ENCODE measurements around the gene KIF19. TPM values are rescaled to one million over a fixed set of nuclear protein-coding genes. Genes with fewer than 3 reads are reported as not detected.

KIF19 gene
- total RNA-seq, 1 donor from 2014 or later: not detected

DNA sequence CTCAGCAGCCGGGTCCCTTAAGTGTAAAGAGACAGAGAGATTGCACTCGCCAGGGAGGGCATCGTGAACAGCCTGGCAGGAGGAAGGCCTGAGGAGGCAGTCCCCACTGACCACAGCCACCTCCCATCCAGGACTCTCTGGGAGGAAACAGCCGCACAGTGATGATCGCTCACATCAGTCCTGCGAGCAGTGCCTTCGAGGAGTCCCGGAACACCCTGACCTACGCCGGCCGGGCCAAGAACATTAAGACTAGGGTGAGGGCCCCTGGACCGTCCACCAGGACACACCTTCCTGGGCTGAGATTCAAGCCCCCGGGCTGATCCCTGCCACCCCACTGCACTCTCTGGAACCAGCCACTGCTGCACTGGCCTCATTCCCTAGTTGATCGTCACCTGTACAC is 21.6 kb downstream of the KIF19 start:
- H3K4me3 Mint-ChIP-seq (ENCODE audit: unreplicated experiment): no peak overlapping the region
- H3K4me1 Mint-ChIP-seq (ENCODE audit: unreplicated experiment): no peaks in the 10 kb centered on the region
- H3K9me3 Mint-ChIP-seq (ENCODE audit: unreplicated experiment): no peaks in the 10 kb centered on the region
- no peak for DNase-seq (ENCODE audit: extremely low spot score, unreplicated experiment)
- peaks cover 17% of the 10 kb centered on the region for H3K27me3 Mint-ChIP-seq (ENCODE audit: unreplicated experiment)
- no peaks in the 10 kb centered on the region for H3K36me3 Mint-ChIP-seq (ENCODE audit: unreplicated experiment)
- TF ChIP-seq, protein P1, sequence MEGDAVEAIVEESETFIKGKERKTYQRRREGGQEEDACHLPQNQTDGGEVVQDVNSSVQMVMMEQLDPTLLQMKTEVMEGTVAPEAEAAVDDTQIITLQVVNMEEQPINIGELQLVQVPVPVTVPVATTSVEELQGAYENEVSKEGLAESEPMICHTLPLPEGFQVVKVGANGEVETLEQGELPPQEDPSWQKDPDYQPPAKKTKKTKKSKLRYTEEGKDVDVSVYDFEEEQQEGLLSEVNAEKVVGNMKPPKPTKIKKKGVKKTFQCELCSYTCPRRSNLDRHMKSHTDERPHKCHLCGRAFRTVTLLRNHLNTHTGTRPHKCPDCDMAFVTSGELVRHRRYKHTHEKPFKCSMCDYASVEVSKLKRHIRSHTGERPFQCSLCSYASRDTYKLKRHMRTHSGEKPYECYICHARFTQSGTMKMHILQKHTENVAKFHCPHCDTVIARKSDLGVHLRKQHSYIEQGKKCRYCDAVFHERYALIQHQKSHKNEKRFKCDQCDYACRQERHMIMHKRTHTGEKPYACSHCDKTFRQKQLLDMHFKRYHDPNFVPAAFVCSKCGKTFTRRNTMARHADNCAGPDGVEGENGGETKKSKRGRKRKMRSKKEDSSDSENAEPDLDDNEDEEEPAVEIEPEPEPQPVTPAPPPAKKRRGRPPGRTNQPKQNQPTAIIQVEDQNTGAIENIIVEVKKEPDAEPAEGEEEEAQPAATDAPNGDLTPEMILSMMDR (IDR thresholded peaks at IDR 0.05): no peak
- no peak overlapping the region for H3K27ac Mint-ChIP-seq (ENCODE audit: unreplicated experiment)

DNA sequence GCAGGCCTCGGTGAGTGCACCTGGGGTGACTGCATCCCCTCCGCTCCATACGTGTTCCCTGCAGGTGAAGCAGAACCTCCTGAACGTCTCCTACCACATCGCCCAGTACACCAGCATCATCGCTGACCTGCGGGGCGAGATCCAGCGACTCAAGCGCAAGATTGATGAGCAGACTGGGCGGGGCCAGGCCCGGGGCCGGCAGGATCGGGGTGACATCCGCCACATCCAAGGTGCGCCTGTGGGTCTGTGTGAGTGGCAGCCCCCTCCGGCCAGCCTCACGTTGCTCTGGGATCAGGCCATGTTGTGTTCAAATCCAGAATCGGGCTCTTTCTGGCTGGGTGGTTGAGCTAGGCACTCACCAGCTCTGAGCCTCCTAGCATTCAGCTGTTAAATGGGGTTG is 23.1 kb downstream of the KIF19 start:
- no peak overlapping the region for H3K27ac Mint-ChIP-seq (ENCODE audit: unreplicated experiment)
- no peak overlapping the region for H3K4me3 Mint-ChIP-seq (ENCODE audit: unreplicated experiment)
- no peaks in the 10 kb centered on the region for H3K4me1 Mint-ChIP-seq (ENCODE audit: unreplicated experiment)
- TF ChIP-seq, protein P1 (IDR thresholded peaks at IDR 0.05): no peak
- no peak for DNase-seq (ENCODE audit: extremely low spot score, unreplicated experiment)
- H3K27me3 Mint-ChIP-seq (ENCODE audit: unreplicated experiment): peaks cover 27% of the 10 kb centered on the region
- no peaks in the 10 kb centered on the region for H3K36me3 Mint-ChIP-seq (ENCODE audit: unreplicated experiment)
- H3K9me3 Mint-ChIP-seq (ENCODE audit: unreplicated experiment): no peaks in the 10 kb centered on the region

DNA sequence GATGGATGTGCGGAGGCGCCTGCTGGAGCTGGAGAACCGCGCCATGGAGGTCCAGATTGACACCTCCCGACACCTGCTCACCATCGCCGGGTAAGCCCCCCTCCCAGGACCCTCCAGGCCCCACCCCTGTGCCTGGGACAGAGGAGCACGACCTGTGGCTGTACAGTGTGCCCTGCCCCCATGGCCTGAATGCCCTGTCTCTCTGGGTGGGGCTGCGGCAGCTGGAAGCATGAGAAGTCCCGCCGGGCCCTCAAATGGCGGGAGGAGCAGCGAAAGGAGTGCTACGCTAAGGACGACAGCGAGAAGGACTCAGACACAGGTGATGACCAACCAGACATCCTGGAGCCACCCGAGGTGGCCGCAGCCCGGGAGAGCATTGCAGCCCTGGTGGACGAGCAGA is 24.5 kb downstream of the KIF19 start:
- TF ChIP-seq, protein P1 (IDR thresholded peaks at IDR 0.05): no peak
- Mint-ChIP-seq H3K27me3 (ENCODE audit: unreplicated experiment) (peaks cover 30% of the 10 kb centered on the region), H3K27ac (ENCODE audit: unreplicated experiment) (no peak overlapping the region), H3K36me3 (ENCODE audit: unreplicated experiment) (no peaks in the 10 kb centered on the region), H3K4me3 (ENCODE audit: unreplicated experiment) (no peak overlapping the region), H3K4me1 (ENCODE audit: unreplicated experiment) (no peaks in the 10 kb centered on the region), H3K9me3 (ENCODE audit: unreplicated experiment) (no peaks in the 10 kb centered on the region)
- no peak for DNase-seq (ENCODE audit: extremely low spot score, unreplicated experiment)

DNA sequence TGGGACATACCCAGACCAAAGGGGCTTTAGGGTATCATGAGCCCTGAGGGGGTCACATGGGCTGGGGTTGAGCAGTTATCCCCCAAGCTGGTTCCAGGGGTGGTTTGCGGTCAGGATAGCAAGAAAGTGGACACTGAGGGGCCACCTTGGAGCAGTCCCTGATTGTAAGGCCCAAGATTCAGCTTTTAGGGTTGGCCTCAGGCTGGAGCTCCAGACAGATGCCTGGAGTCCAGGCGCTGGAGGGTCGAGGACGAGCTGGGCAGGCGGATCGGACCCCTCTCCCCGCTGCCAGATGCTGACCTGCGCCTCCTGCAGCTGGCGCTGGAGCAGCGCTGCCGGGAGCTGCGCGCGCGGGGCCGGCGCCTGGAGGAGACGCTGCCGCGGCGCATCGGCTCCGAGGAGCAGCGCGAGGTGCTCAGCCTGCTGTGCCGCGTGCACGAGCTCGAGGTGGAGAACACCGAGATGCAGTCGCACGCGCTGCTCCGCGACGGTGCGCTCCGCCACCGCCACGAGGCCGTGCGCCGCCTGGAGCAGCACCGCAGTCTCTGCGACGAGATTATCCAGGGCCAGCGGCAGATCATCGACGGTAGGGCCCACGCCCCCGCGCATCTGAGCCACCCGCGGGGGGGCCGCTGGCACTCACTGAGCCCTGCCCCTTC is 25.7 kb downstream of the KIF19 start:
- H3K4me3 Mint-ChIP-seq (ENCODE audit: unreplicated experiment): no peak overlapping the region
- peaks cover 33% of the 10 kb centered on the region for H3K27me3 Mint-ChIP-seq (ENCODE audit: unreplicated experiment)
- no peak overlapping the region for H3K27ac Mint-ChIP-seq (ENCODE audit: unreplicated experiment)
- no peaks in the 10 kb centered on the region for H3K9me3 Mint-ChIP-seq (ENCODE audit: unreplicated experiment)
- no peak for DNase-seq (ENCODE audit: extremely low spot score, unreplicated experiment)
- no peaks in the 10 kb centered on the region for H3K36me3 Mint-ChIP-seq (ENCODE audit: unreplicated experiment)
- no peaks in the 10 kb centered on the region for H3K4me1 Mint-ChIP-seq (ENCODE audit: unreplicated experiment)
- TF ChIP-seq, protein P1 (IDR thresholded peaks at IDR 0.05): no peak

DNA sequence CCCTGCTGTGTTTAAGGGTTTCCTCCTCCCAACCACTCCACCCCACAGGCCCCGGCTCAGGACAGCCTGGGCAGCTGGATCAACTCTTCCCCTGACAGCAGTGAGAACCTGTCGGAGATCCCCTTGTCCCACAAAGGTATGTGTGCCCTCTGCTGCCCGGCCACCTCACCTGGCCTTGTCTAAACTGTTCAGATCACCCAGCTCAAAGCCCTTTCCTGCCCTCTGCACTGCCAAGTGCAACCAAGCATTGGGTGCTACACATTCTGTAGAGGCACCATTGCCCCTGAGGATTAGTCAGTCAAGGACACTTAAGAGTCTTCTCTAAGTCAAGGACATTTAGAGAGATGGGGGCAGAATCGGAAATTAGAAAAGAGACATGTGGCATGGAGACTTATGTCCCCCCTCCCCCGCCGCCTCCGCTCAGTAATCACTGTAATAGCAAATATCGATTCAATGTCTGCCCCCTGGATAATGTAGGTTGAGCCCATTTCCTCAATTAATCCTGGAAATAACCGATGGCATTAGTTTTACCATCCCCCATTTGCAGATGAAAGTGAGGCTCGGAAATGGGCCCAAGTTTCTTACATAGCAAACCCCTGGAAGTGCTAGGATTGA is 27.5 kb downstream of the KIF19 start:
- DNase-seq (ENCODE audit: extremely low spot score, unreplicated experiment): no peak
- Mint-ChIP-seq H3K27ac (ENCODE audit: unreplicated experiment) (no peak overlapping the region), H3K36me3 (ENCODE audit: unreplicated experiment) (no peaks in the 10 kb centered on the region), H3K4me3 (ENCODE audit: unreplicated experiment) (no peak overlapping the region), H3K4me1 (ENCODE audit: unreplicated experiment) (no peaks in the 10 kb centered on the region), H3K9me3 (ENCODE audit: unreplicated experiment) (no peaks in the 10 kb centered on the region), H3K27me3 (ENCODE audit: unreplicated experiment) (peaks cover 33% of the 10 kb centered on the region)
- TF ChIP-seq, protein P1 (IDR thresholded peaks at IDR 0.05): no peak
